ENCODE measurements around the gene TMC7.

Gene TMC7

GRCh38 chr16:19084879-19085278, 101.1 kb downstream of the TMC7 start:
- Histone ChIP-seq H3K36me3 (ENCODE audit: insufficient read depth, insufficient read length, low read length) (peaks cover 7% of the 10 kb centered on the region), H3K4me1 (ENCODE audit: insufficient read depth, insufficient read length) (no peaks in the 10 kb centered on the region), H3K9me3 (ENCODE audit: insufficient read depth, low read length) (peaks cover 16% of the 10 kb centered on the region), H3K4me3 (ENCODE audit: insufficient read length, low read depth) (no peak overlapping the region), H3K9ac (ENCODE audit: insufficient read length, low read depth) (no peak overlapping the region), H3K27me3 (ENCODE audit: insufficient read depth, insufficient read length) (peaks cover 19% of the 10 kb centered on the region)
- TF ChIP-seq SUZ12 (IDR thresholded peaks at IDR 0.05; ENCODE audit: extremely low read depth, insufficient read depth, insufficient read length) (no peak), YY1 (IDR thresholded peaks at IDR 0.05; ENCODE audit: insufficient read depth, insufficient read length) (no peak), ZNF274 (IDR thresholded peaks at IDR 0.05; ENCODE audit: low read depth, low read length) (no peak)
- no peak for DNase-seq (ENCODE audit: low read depth, low spot score)

- no peak overlapping the region for H3K9ac ChIP-seq (ENCODE audit: insufficient read length, low read depth)
- H3K4me3 ChIP-seq (ENCODE audit: insufficient read length, low read depth): no peak overlapping the region
Observed at GRCh38 chr16:19085679-19086200, 102.0 kb downstream of the TMC7 start.

GRCh38 chr16:19086322-19087199, 102.8 kb downstream of the TMC7 start:
- no peaks in the 10 kb centered on the region for H3K4me1 ChIP-seq (ENCODE audit: insufficient read depth, insufficient read length)
- peak; percentile 67 for DNase-seq (ENCODE audit: low read depth, low spot score)
- H3K36me3 ChIP-seq (ENCODE audit: insufficient read depth, insufficient read length, low read length): peaks cover 3% of the 10 kb centered on the region
- TF ChIP-seq YY1 (IDR thresholded peaks at IDR 0.05; ENCODE audit: insufficient read depth, insufficient read length) (no peak), ZNF274 (IDR thresholded peaks at IDR 0.05; ENCODE audit: low read depth, low read length) (no peak), SUZ12 (IDR thresholded peaks at IDR 0.05; ENCODE audit: extremely low read depth, insufficient read depth, insufficient read length) (no peak)
- peaks cover under 1% of the 10 kb centered on the region; the same call in 1 of the 2 replicates for H3K9me3 ChIP-seq (ENCODE audit: insufficient read depth, low read length)
- peaks cover 19% of the 10 kb centered on the region for H3K27me3 ChIP-seq (ENCODE audit: insufficient read depth, insufficient read length)
- peak overlapping the region; percentile 16 for H3K4me3 ChIP-seq (ENCODE audit: insufficient read length, low read depth)
- peak overlapping the region; percentile 62 for H3K9ac ChIP-seq (ENCODE audit: insufficient read length, low read depth)

More at GRCh38 chr16:19085679-19086200, 102.0 kb downstream of the TMC7 start:
- Histone ChIP-seq H3K27me3 (ENCODE audit: insufficient read depth, insufficient read length) (peaks cover 19% of the 10 kb centered on the region), H3K4me1 (ENCODE audit: insufficient read depth, insufficient read length) (no peaks in the 10 kb centered on the region), H3K9me3 (ENCODE audit: insufficient read depth, low read length) (peaks cover 8% of the 10 kb centered on the region), H3K36me3 (ENCODE audit: insufficient read depth, insufficient read length, low read length) (peaks cover 7% of the 10 kb centered on the region)
- TF ChIP-seq ZNF274 (IDR thresholded peaks at IDR 0.05; ENCODE audit: low read depth, low read length): no peak
- no peak for TF ChIP-seq YY1 (IDR thresholded peaks at IDR 0.05; ENCODE audit: insufficient read depth, insufficient read length)
- no peak for TF ChIP-seq SUZ12 (IDR thresholded peaks at IDR 0.05; ENCODE audit: extremely low read depth, insufficient read depth, insufficient read length)
- no peak for DNase-seq (ENCODE audit: low read depth, low spot score)

- H3K36me3 ChIP-seq (ENCODE audit: insufficient read depth, insufficient read length, low read length): no peaks in the 10 kb centered on the region
- H3K4me1 ChIP-seq (ENCODE audit: insufficient read depth, insufficient read length): no peaks in the 10 kb centered on the region
- H3K9me3 ChIP-seq (ENCODE audit: insufficient read depth, low read length): no peaks in the 10 kb centered on the region
- no peak overlapping the region for H3K9ac ChIP-seq (ENCODE audit: insufficient read length, low read depth)
- peaks cover 19% of the 10 kb centered on the region for H3K27me3 ChIP-seq (ENCODE audit: insufficient read depth, insufficient read length)
- no peak overlapping the region for H3K4me3 ChIP-seq (ENCODE audit: insufficient read length, low read depth)
- DNase-seq (ENCODE audit: low read depth, low spot score): no peak
- TF ChIP-seq YY1 (IDR thresholded peaks at IDR 0.05; ENCODE audit: insufficient read depth, insufficient read length): no peak
- TF ChIP-seq SUZ12 (IDR thresholded peaks at IDR 0.05; ENCODE audit: extremely low read depth, insufficient read depth, insufficient read length): no peak
- no peak for TF ChIP-seq ZNF274 (IDR thresholded peaks at IDR 0.05; ENCODE audit: low read depth, low read length)
Observed at GRCh38 chr16:19088341-19088916, 104.7 kb downstream of the TMC7 start.

- DNase-seq (ENCODE audit: low read depth, low spot score): no peak
- H3K36me3 ChIP-seq (ENCODE audit: insufficient read depth, insufficient read length, low read length): no peaks in the 10 kb centered on the region
- peaks cover 4% of the 10 kb centered on the region for H3K4me1 ChIP-seq (ENCODE audit: insufficient read depth, insufficient read length)
- H3K9me3 ChIP-seq (ENCODE audit: insufficient read depth, low read length): no peaks in the 10 kb centered on the region
- H3K9ac ChIP-seq (ENCODE audit: insufficient read length, low read depth): no peak overlapping the region
- TF ChIP-seq ZNF274 (IDR thresholded peaks at IDR 0.05; ENCODE audit: low read depth, low read length): no peak
- no peak for TF ChIP-seq YY1 (IDR thresholded peaks at IDR 0.05; ENCODE audit: insufficient read depth, insufficient read length)
- TF ChIP-seq SUZ12 (IDR thresholded peaks at IDR 0.05; ENCODE audit: extremely low read depth, insufficient read depth, insufficient read length): no peak
- H3K4me3 ChIP-seq (ENCODE audit: insufficient read length, low read depth): no peak overlapping the region
- H3K27me3 ChIP-seq (ENCODE audit: insufficient read depth, insufficient read length): peaks cover 19% of the 10 kb centered on the region
Observed at GRCh38 chr16:19089410-19089955, 105.7 kb downstream of the TMC7 start.

DNA sequence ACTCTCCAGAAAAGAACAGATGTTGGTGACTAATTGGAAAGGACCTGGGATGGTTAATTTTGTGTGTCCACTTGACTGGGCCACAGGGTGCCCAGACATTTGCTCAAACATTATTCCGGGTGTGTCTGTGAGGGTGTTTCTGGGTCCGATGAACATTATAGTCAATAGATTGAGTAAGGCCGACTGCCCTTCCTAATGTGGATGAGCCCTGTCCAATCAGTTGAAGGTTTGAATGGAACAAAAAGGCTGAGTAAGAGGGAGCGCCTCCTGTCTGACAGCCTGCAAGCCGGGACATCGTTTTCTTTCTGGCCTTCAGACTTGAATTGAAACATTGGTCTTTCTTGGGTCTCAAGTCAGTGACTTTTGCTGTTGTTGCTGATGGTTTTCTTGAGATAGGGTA, 107.2 kb downstream of the TMC7 start:
- no peaks in the 10 kb centered on the region for H3K9me3 ChIP-seq (ENCODE audit: insufficient read depth, low read length)
- no peaks in the 10 kb centered on the region for H3K36me3 ChIP-seq (ENCODE audit: insufficient read depth, insufficient read length, low read length)
- peaks cover 7% of the 10 kb centered on the region for H3K27me3 ChIP-seq (ENCODE audit: insufficient read depth, insufficient read length)
- H3K4me1 ChIP-seq (ENCODE audit: insufficient read depth, insufficient read length): peaks cover 4% of the 10 kb centered on the region
- TF ChIP-seq ZNF274 (IDR thresholded peaks at IDR 0.05; ENCODE audit: low read depth, low read length): no peak
- TF ChIP-seq SUZ12 (IDR thresholded peaks at IDR 0.05; ENCODE audit: extremely low read depth, insufficient read depth, insufficient read length): no peak
- no peak for TF ChIP-seq YY1 (IDR thresholded peaks at IDR 0.05; ENCODE audit: insufficient read depth, insufficient read length)
- no peak for DNase-seq (ENCODE audit: low read depth, low spot score)
- H3K9ac ChIP-seq (ENCODE audit: insufficient read length, low read depth): no peak overlapping the region
- no peak overlapping the region for H3K4me3 ChIP-seq (ENCODE audit: insufficient read length, low read depth)
